ENCODE data around the gene AKR1C3. TPM values are rescaled to one million over a fixed set of nuclear protein-coding genes. Genes with fewer than 3 reads are reported as not detected.
"Not testable (repeated sequence)": the region's sequence is repeated elsewhere in the genome, so short reads cannot be mapped to it uniquely, and the experiment has no call there.

The AKR1C3 gene
- total and polyA plus RNA-seq, 2 of the 4 experiments (the other 2 are of a cell fraction) = 0.18 to 0.51 TPM

DNA sequence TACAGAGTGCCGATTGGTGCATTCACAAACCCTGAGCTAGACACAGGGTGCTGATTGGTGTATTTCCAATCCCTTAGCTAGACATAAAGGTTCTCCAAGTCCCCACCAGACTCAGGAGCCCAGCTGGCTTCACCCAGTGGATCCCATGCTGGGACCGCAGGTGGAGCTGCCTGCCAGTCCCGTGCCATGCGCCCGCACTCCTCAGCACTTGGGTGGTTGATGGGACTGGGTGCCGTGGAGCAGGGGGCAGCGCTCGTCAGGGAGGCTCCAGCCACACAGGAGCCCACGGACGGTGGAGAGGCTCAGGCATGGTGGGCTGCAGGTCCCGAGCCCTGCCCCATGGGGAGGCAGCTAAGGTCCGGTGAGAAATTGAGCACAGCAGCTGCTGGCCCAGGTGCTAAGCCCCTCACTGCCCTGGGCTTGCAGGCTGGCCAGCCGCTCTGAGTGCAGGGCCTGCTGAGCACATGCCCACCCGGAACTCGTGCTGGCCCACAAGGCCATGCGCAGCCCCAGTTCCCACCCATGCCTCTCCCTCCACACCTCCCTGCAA, 41.2 kb upstream of the AKR1C3 start:
- H3K18ac ChIP-seq (ENCODE audit: low read depth, low read length); H3K4me3 ChIP-seq (ENCODE audit: insufficient read depth, low read depth, low read length); H3K4ac ChIP-seq (ENCODE audit: low read depth, low read length); H3K9me3 ChIP-seq (ENCODE audit: control insufficient read depth, insufficient read depth, low read length); H3K27me3 ChIP-seq (ENCODE audit: control insufficient read depth, insufficient read depth, low read length); H4K91ac ChIP-seq (ENCODE audit: insufficient read depth, low read depth, low read length); H3K9ac ChIP-seq (ENCODE audit: low read depth, low read length); H3K27ac ChIP-seq (ENCODE audit: insufficient read depth, low read length); H4K8ac ChIP-seq (ENCODE audit: low read depth in 2 of 2, low read length in 2 of 2); H3K9me1 ChIP-seq (ENCODE audit: insufficient read depth, low read length); H3K14ac ChIP-seq (replicated peaks; ENCODE audit: low read depth, low read length); H2BK20ac ChIP-seq (ENCODE audit: low read depth, low read length); H2AK5ac ChIP-seq (ENCODE audit: low read depth, low read length); H3K4me1 ChIP-seq (ENCODE audit: control insufficient read depth, insufficient read depth, low read length); H4K5ac ChIP-seq (ENCODE audit: low read depth, low read length); H3K79me1 ChIP-seq (ENCODE audit: low read depth in 1 of 2, low read length in 2 of 2); dilution Hi-C loops (cut with HindIII; ENCODE audit: low sequenced_read_pairs, unreplicated experiment); in situ Hi-C loops (cut with MboI; ENCODE audit: low sequenced_read_pairs); H3K23ac ChIP-seq (ENCODE audit: low read depth, low read length); H2BK120ac ChIP-seq (ENCODE audit: low read depth, low read length); H4K20me1 ChIP-seq (ENCODE audit: insufficient read depth, low read length); DNase-seq; H2BK15ac ChIP-seq (ENCODE audit: low read depth, low read length); ATAC-seq (ENCODE audit: low read depth); H3K36me3 ChIP-seq (ENCODE audit: control insufficient read depth, insufficient read depth, low read length); H3K4me2 ChIP-seq (ENCODE audit: low read depth, low read length); H2BK5ac ChIP-seq (ENCODE audit: low read depth, low read length, poor library complexity, severe bottlenecking); BruUV-seq (replicated peaks); H2AFZ ChIP-seq (replicated peaks; ENCODE audit: low read length, poor library complexity); H2AK9ac ChIP-seq (replicated peaks; ENCODE audit: low read depth, low read length, poor library complexity); H3K56ac ChIP-seq (ENCODE audit: extremely low read depth, insufficient read depth, low read length); intact Hi-C loops (cut with micrococcal nuclease): not testable (repeated sequence)
- ChIA-PET CTCF (interaction anchor here (1.3 kb wide), 1 partner anchor 203 kb away, joined by 3 read pairs; no protein-coding TSS in a partner anchor), POLR2A (ENCODE audit: unreplicated experiment) (interaction anchor here (0.7 kb wide), 1 partner anchor 21 kb away, joined by 16 read pairs; no protein-coding TSS in a partner anchor)
- WGBS, 2 experiments (ENCODE audit: extremely low coverage in 2 of 2, insufficient read length in 1 of 2) = 60% methylated on average over 1 of the region's 16 CpGs; no CpG with 5 or more reads in 1 of the 2 experiments

- H2BK5ac ChIP-seq (ENCODE audit: low read depth, low read length, poor library complexity, severe bottlenecking); H3K18ac ChIP-seq (ENCODE audit: low read depth, low read length); H3K56ac ChIP-seq (ENCODE audit: extremely low read depth, insufficient read depth, low read length); H2AK9ac ChIP-seq (replicated peaks; ENCODE audit: low read depth, low read length, poor library complexity); H3K4me2 ChIP-seq (ENCODE audit: low read depth, low read length); H3K4ac ChIP-seq (ENCODE audit: low read depth, low read length); in situ Hi-C loops (cut with MboI; ENCODE audit: low sequenced_read_pairs); H4K8ac ChIP-seq (ENCODE audit: low read depth in 2 of 2, low read length in 2 of 2); H3K9ac ChIP-seq (ENCODE audit: low read depth, low read length); H3K79me1 ChIP-seq (ENCODE audit: low read depth in 1 of 2, low read length in 2 of 2); H4K5ac ChIP-seq (ENCODE audit: low read depth, low read length); intact Hi-C loops (cut with micrococcal nuclease); H3K27ac ChIP-seq (ENCODE audit: insufficient read depth, low read length); H3K14ac ChIP-seq (replicated peaks; ENCODE audit: low read depth, low read length); BruUV-seq (replicated peaks); dilution Hi-C loops (cut with HindIII; ENCODE audit: low sequenced_read_pairs, unreplicated experiment); H3K4me1 ChIP-seq (ENCODE audit: control insufficient read depth, insufficient read depth, low read length); H3K36me3 ChIP-seq (ENCODE audit: control insufficient read depth, insufficient read depth, low read length); DNase-seq; ATAC-seq (ENCODE audit: low read depth); H3K9me1 ChIP-seq (ENCODE audit: insufficient read depth, low read length); H3K4me3 ChIP-seq (ENCODE audit: insufficient read depth, low read depth, low read length); H4K20me1 ChIP-seq (ENCODE audit: insufficient read depth, low read length); H3K23ac ChIP-seq (ENCODE audit: low read depth, low read length); H3K9me3 ChIP-seq (ENCODE audit: control insufficient read depth, insufficient read depth, low read length); CTCF ChIA-PET; H3K27me3 ChIP-seq (ENCODE audit: control insufficient read depth, insufficient read depth, low read length); H4K91ac ChIP-seq (ENCODE audit: insufficient read depth, low read depth, low read length); H2AFZ ChIP-seq (replicated peaks; ENCODE audit: low read length, poor library complexity); H2AK5ac ChIP-seq (ENCODE audit: low read depth, low read length); H2BK20ac ChIP-seq (ENCODE audit: low read depth, low read length); POLR2A ChIA-PET (ENCODE audit: unreplicated experiment); H2BK15ac ChIP-seq (ENCODE audit: low read depth, low read length); H2BK120ac ChIP-seq (ENCODE audit: low read depth, low read length): not testable (repeated sequence)
- WGBS, 2 experiments (ENCODE audit: extremely low coverage in 2 of 2, insufficient read length in 1 of 2) = no CpG with 5 or more reads among the region's 2 CpGs
Observed at GRCh38 chr10:5054831-5055230, 39.4 kb upstream of the AKR1C3 start.
